Posterior vena cava (tissue), 2 donors: ENCODE results near the gene HDAC4. TPM values are rescaled to one million over a fixed set of nuclear protein-coding genes. Genes with fewer than 3 reads are reported as not detected.
"Not testable (repeated sequence)": the region's sequence is repeated elsewhere in the genome, so short reads cannot be mapped to it uniquely, and the experiment has no call there.

Experiments
- DNase-seq: peaks from one replicate; pipeline ENCODE4 v3.0.0-alpha.2; 2020; ENCODE audit warnings: low spot score
- intact Hi-C, 2 donors: fragments of 100-400 bp; cut with DNase I; formaldehyde crosslinking; loops; one replicate each; pipeline versions ENCODE4 v1.14.1 to v1.14.2; 2022 to 2023
- total RNA-seq, 2 donors: library from RNA; stranded (reverse); fragmentation: NEBNext Ultra II Directional; extraction: Animal tissue kit (Norgen Biotek cat#: 25700); gene quantifications; one replicate each; pipeline ENCODE4 v1.2.1, GENCODE V29; 2021
- donor health status: DM: yes; HTN: yes; CAD: no.
- donor health status: DM: yes; HTN: yes; CAD: no.

The HDAC4 gene
- total RNA-seq, 2 donors from 2014 or later = 47.6 to 66.9 TPM

DNA sequence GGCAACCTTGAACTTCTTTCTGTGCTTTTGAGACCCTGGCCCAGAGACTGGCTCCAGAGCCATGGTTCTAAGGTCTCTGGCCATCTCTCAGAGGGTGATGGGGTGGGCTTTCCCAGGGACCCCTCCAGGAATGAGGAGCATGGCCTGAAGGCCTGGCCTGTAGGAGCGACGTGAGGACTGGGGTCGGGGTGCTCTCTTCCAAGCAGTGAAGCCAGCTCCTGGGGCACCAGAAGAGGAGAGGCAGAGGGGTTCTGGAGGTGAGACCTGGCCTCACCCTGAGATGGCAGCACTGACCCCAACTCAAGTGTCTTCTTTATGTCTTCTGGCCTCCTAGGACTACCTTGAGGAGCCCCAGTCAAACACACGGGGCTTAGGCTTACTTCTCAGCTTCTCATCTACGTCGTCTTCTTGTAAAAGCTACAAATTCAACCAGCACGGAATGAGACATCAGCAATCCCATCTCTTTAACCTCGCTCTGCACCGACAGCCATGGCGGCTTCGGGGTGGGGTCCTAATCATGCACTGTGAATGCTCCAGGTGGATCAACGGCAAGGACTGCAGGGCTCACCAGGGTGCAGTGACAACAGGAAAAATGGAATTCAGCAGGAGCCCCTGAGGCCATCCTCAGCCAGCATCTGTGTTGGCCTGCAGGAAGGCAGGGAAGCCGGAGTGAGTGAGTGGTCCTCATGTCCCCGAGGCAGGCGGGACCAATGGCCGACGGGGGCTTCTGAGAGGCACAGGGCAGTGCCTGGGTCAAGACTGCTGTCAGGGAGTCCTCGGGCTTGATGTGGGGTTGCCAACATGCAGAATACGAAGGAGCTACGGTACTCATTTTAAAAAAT lies 214.1 kb downstream of the HDAC4 start:
- intact Hi-C loops = no loop called here
- DNase-seq = peak; percentile 62

DNA sequence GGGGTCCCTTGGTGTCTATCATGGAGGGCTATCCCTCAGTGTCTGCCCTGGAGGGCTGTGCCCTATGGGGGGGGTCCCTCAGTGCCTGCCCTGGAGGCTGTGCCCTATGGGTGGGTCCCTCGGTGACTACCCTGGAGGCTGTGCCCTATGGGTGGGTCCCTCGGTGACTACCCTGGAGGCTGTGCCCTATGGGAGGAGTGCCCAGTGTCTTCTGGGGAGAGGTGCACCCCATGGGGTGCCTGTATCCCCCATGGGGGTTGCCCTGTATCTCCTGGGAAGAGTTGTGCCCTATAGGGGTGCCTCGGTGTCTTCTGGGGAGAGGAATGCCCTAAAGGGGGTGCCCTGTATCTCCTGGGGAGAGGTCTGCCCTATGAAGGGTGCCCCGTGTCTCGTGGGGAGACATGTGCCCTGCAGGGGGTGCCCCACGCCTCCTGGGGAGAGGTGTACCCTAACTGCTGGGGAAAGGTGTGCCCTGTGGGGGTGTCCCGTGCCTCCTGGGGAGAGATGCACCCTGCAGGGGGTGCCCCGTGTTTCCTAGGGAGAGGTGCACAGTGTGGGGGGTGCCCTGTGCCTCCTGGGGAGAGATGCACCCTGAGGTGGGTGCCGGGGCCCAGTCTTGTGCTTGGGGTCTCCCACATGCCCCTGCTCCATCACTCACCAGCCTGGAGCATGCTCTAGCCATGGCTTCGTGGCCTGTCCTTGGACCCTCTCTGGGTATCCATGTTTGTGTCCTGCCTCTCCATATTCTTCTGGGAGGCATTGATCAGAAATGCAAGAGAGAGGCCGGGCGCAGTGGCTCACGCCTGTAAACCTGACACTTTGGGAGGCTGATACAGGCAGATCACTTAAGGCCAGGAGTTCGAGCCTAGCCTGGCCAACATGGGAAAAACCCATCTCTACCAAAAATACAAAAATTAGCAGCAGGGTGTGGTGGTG lies 215.6 kb downstream of the HDAC4 start:
- intact Hi-C loops = no loop called here
- peak; percentile 58 for DNase-seq

DNA sequence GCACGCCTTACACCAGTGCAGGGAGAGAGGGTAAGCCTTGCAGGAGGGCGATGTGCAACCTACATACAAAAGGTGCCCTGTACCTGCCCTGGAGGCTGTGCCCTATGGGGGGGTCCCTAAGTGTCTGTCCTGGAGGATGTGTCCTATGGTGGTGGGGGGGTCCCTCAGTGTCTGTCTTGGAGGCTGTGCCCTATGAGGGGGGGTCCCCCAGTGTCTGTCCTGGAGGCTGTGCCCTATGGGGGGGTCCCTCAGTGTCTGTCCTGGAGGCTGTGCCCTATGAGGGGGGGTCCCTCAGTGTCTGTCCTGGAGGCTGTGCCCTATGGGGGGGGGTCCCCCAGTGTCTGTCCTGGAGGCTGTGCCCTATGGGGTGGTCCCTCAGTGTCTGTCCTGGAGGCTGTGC lies 216.6 kb downstream of the HDAC4 start:
- no peak for DNase-seq
- intact Hi-C loops = no loop called here

DNA sequence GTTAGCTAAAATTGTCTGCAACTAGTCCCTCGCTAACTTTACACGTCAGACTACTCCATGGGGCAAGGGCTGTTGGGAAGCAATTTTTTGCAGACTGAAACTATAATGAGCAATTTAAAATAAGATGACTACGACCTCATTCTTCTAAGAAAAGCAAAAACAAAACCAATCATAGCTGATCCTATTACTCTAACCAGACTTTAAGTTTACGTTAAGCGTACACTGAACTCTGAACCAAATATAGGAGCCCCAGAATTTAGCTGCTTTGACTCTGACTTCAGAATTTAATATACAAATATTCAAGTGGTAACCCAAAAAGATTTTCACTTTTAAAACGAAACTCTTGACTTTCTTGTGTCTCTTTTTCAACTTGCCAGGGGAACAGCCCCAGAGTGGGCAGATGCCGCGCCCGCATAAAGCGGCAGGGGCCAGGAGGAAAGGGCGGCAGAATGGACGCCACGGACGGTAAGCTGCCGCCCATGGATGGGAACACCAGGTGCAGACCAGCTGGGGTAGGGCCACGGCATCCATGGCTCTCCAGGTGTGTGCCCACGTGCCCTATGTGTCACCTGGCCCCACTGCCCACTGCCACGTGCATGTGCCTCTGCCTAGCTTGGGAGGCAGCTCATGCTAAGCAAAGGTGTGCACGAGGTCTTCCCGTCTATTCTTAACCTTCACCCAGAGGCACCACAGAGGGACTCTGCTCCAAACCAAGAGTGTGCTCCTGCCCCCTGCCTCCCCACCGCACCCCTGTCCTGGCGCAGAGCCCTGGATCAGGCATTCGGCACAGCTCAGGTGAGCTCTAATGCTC lies 217.6 kb downstream of the HDAC4 start:
- intact Hi-C loops = no loop called here
- peak; percentile 51 for DNase-seq

DNA sequence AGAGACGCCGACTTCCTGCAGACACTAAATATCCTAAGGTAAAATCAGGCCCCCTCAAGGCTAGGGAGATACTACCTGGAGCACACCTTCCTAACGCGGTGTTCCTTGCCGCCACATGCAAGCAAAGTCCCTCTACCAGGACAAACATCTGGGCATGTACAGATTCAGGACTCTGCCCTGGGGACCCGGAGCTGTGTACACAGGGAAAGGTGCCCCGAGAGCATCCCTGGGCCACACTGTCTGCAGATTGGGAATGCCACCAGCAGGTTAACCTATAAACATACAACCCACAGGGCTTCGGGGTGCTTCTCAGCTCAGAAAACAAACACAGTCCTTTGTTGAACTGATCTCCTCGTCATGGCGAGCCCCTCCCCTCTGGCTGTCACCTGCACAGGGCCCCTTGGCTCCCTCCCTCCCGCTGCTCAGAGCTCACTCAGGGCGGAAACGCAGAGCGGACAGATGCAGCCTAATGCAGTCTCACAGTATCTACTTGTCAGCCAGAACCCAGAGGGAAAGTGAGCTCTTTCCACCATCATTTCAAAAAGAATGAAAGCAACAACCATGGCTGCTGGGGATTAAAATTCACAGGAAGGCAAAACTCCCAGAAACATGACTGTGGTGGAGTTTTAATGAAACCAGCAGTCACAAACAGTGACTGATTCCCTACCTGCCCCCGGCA lies 218.8 kb downstream of the HDAC4 start:
- intact Hi-C loops = no loop called here
- DNase-seq = peak; percentile 47

DNA sequence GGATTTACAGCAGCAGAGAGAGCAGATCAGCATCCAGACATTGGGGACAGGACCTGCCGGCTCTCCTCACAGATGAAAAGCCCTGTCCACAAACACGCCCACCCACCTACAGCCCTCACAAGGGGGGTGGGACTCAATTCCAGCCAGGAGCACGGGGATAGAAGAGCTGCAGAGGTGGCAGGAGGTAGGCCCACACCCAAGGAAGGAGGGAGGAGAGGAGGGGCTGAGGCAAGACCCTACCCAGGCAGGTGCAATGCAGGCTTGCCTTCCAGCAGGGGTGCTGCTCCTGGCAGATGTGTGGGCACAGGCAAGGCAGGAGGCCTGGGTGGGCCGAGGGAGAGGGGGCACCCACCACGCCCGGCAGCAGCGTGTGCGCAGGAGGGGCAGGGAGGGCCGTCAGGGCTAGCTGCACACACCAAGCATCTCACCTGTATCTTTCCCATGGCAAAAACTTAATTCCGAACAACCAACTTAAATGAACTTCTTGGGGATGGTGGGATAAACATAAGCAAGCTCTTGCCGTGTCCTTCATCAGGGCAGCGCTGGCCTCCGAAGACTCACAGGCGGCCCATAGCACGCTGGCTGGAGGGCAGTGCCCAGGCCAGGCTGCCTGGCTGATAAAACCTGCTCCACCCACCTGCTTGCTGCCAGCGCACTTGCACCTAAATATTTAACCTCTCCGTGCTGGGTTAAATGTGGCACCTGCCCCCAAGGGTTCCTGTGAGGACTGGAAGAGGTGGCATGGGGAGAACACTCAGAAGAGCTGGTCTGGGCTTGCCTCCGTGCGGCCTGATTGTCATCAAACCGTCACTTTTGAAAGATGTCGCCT lies 219.5 kb downstream of the HDAC4 start:
- DNase-seq = peak; percentile 48
- intact Hi-C loops = no loop called here

DNA sequence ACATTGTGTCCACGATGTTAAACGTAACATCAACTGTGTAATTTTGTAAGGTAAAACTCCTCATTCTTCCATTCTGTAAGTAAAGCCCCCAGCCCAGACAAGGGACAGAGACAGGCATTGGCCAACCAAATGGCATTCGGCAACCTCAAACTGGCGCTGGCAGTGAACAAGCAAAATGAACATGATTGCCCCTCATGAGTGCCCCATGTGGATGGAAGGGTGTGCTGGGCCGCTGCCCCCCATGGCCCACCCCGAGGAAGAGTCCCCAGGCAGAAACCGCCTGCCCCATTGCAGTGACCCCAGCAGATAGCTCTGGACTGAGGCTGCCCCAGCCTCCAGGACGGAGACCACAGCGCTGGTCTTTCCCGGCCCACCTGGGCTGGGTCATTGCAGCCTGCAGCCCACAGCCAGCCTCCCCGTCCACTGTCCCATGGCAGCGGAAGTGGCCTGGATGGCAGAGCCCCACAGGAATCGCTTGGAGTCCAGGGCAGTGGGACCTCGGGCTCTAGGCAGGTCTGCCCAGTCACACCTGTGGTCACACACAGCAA lies 220.2 kb downstream of the HDAC4 start:
- peak; percentile 54 for DNase-seq
- intact Hi-C loops = no loop called here

DNA sequence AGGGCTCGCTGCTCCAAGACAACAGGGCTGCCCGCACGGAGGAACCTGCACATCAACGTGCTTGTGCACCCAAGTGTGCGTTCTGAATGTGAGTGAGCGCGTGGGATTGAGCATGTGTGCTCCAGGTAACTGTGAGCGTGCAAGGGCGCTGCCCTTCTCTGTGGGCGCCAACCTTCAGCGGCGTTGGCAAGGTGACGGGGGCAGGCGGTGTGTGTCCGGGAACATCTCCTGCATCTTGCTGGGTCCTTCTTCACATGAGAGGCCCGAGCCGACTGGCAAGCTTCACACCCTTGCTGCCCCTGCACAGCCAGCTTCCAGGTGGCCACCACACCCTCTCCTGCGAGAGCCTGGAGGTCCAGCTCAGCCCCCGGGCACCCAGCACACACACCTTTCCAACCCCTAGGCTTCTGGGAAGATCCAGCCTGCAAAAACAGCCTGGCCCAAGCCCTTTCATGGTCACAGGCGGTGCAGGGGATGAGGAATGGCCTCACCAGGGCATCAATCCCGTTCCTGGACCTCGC lies 220.9 kb downstream of the HDAC4 start:
- intact Hi-C loops = no loop called here
- peak; percentile 64 for DNase-seq

DNA sequence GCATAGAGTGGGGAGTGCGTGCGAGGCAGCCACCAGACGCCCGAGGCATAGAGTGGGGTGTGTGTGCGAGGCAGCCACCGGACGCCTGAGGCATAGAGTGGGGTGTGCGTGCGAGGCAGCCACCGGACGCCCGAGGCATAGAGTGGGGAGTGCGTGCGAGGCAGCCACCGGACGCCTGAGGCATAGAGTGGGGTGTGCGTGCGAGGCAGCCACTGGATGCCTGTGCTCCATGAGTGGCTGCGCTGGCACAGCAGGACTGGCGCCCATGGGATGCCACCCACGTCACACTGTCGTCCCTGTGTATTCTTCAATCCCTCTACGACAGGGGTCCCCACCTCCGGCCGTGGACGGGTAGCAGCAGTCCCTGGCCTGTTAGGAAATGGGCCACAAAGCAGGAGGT lies 221.9 kb downstream of the HDAC4 start:
- intact Hi-C loops = no loop called here
- peak; percentile 73 for DNase-seq

DNA sequence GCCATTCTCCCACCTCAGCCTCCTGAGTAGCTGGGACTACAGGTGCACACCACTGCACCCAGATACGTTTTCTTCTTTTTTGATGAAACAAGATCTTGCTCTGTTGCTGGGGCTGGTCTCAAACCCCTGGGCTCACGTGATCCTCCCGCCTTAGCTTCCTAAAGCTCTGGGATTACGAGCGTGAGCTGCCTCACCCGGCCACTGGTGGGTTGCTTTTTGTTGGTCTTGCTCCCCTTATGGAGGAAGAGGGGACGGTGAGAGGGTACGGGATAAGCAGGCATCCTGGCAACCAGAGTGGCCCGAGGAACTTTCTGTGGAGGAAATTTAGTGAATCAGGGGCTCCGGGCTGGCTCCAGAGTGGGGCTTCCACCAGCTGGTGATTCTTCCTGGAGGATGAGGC lies 222.3 kb downstream of the HDAC4 start:
- intact Hi-C loops = no loop called here
- no peak for DNase-seq

DNA sequence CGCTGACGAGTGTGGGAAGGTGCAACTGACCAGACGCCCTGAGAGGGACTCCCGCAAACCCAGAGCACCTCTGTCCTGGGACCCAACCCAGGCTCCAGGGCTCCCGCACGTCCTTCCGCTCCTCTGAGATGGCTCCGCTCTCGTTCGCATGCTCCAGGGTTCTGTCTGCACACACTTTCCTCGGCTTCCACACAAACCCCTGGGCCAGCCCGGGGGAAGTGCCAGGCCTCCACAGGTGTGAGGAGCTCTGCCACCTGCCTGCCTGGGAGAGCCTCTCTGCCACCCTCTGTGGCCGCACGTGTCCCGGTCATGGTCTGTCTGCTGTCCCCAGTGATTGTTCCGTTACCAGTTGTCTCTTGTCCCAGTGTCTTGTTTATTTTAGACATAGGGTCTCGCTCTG lies 222.9 kb downstream of the HDAC4 start:
- peak; percentile 67 for DNase-seq
- intact Hi-C loops = no loop called here

DNA sequence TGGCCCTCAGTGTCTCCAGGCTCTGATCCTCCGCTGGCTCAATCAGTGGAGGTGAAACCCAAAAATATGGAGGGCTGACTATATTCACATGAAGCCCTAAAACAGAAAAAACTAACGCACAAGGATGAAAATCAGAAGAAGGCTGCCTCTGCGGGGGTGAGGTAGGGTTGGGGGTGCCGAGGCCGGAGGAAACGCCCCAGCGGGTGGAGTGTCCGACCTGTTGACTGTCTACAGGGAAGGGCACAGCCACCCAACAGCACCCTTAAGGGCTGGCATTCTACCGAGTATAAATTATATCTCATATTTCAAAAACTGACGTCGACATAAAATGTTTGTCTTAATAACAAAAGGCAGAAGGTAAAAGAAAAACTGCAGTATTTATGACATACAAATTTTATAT lies 223.5 kb downstream of the HDAC4 start:
- intact Hi-C loops = no loop called here

DNA sequence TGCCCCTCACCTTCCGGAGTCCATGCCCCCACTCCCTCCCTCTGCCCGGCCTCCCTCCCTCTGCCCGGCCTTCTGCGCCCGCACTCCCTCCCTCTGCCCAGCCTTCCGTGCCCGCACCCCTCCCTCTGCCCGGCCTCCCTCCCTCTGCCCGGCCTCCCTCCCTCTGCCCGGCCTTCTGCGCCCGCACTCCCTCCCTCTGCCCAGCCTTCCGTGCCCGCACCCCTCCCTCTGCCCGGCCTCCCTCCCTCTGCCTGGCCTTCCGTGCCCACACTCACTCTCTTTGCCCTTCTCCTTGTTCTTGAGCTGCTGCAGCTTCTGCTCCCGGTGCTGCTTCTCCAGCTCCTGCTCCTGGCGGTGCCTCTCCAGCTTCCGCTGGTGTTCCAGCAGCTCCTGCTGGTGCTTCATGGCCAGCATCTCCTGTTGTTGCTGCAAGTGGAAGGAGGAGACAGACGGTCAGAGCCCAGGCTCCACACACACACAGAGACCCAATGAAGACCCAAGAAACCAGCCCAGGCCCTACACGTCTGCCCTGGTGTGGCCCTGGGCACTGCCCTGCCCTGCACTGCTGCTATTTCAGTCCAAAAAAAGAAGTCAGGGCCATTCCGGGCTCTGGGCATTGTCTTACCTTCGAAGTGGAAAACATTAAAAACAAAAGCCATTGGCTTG lies 224.5 kb downstream of the HDAC4 start:
- intact Hi-C loops = not testable (repeated sequence)
- DNase-seq = peak; percentile 38

More for the DNA sequence above, 223.5 kb downstream of the HDAC4 start:
- DNase-seq = peak; percentile 25

DNA sequence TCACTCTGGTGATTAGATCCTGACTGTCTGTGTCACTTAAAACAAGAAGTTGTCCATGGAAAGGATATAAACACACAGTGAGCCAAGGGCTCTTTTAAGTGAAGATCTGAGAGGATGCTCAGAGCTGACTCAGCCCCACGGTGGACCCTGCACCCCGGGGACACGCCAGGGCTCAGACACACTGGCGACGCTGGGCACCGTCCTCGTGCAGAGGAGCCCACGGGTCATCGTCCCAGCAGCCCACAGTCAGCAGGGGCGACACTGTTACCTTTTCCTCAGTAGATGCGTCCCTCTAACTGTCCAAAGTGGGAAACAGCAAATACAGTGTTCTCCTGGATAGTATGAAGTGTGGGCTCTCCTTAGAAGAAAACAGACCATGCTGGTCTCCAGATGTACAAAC lies 225.6 kb downstream of the HDAC4 start:
- DNase-seq = peak; percentile 26
- intact Hi-C loops = no loop called here

DNA sequence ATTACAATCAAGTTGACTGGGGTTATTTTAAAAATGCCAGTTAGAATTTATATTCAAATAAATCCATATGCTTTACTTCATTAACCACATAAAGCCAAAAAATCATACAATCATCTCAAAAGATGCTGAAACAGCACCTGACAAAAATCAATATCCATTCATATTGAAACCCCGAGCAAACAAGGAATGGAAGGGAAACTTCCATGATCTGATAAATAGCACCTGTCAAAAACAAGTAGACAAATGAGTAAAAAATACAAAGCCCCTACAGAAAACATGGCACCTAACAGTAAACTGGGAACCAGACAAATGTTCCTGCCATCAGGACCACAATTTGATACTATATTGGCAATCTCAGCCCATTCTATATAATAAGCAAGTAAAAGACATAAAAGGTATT lies 227.5 kb downstream of the HDAC4 start:
- no peak for DNase-seq
- intact Hi-C loops = no loop called here

DNA sequence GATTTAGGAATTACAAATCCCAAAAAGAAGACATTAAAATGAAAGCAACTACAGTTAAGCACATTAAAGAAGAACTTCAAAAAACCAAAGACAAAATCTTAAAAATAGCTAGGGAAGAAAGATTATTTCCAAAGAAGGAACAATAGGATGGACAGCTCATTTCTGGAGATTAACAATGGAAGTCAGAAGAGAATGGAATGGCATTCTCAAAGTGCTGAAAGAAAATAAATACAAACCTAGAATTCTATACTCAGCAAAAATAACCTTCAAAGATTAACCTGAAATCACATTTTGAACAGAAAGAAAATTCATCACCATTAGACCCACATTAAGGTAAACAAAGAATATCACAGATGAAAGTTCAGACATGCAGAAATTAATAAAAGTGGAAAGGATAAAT lies 229.2 kb downstream of the HDAC4 start:
- intact Hi-C loops = no loop called here

More for the DNA sequence above, 229.2 kb downstream of the HDAC4 start:
- DNase-seq = no peak
